Measurements from ENCODE around the gene MTFR1L.

DNA sequence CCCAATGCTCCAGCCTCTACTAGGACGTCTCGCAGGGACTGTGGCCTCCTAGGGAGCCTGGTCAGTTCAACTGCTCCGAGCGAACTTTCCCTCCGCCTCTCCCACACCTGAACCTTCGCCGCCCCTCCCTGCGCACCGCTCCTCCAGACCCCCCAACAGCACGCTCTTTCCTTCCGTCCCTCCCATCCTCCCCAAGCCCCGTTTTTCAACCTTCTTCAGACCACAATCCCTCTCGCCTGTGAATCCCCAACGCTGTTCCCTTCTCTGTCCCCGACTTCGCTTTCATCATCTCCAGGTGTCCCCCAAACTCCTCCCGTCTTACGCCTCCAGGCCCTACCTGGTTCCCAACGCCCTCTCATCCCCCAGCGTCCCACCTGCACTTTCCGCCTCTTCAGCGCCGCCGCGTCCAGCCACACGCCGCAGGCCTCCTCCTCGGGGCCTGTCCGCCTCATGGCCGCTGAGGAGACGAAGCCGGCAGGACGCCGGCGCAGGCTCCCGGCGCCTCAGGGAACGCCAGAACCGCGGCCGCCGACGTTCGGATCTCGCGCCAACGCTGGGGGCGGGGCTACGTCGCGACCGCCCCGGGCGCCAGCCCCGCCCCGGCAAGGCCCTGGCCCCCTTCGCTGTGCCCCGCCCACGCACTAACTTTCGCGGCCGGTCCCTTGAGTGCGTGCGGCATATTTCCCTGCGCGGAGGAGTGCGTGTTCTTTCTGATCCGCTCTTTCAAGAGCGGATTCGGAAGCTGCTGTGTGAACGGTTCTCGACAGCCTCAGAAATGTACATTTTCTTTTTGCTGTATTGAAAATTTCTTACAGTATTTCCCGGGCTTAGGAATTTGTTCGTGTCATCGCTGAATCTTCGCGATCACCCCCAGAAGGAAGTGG is 39.4 kb downstream of the MTFR1L start, which contains the start of gene AUNIP:
- TF ChIP-seq, protein P1, sequence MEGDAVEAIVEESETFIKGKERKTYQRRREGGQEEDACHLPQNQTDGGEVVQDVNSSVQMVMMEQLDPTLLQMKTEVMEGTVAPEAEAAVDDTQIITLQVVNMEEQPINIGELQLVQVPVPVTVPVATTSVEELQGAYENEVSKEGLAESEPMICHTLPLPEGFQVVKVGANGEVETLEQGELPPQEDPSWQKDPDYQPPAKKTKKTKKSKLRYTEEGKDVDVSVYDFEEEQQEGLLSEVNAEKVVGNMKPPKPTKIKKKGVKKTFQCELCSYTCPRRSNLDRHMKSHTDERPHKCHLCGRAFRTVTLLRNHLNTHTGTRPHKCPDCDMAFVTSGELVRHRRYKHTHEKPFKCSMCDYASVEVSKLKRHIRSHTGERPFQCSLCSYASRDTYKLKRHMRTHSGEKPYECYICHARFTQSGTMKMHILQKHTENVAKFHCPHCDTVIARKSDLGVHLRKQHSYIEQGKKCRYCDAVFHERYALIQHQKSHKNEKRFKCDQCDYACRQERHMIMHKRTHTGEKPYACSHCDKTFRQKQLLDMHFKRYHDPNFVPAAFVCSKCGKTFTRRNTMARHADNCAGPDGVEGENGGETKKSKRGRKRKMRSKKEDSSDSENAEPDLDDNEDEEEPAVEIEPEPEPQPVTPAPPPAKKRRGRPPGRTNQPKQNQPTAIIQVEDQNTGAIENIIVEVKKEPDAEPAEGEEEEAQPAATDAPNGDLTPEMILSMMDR (IDR thresholded peaks at IDR 0.05) = no peak
- no peak for TF ChIP-seq ZNF423 (CRISPR knock-in tag; IDR thresholded peaks at IDR 0.05)
- TF ChIP-seq ZNF232 (CRISPR knock-in tag; IDR thresholded peaks at IDR 0.05) = no peak; the same call in 1 of the 2 replicates
- no peak for TF ChIP-seq ERG (CRISPR knock-in tag; IDR thresholded peaks at IDR 0.05)
- TF ChIP-seq USF1 (CRISPR knock-in tag; IDR thresholded peaks at IDR 0.05) = 0 out of 2 replicates have a peak, but pooled peaks have one; percentile 31
- peak; percentile 97 for TF ChIP-seq FOXP1 (CRISPR knock-in tag; IDR thresholded peaks at IDR 0.05; ENCODE audit: borderline replicate concordance)
- TF ChIP-seq ZNF396 (CRISPR knock-in tag; IDR thresholded peaks at IDR 0.05; ENCODE audit: borderline replicate concordance) = no peak
- TF ChIP-seq ZNF317 (CRISPR knock-in tag; IDR thresholded peaks at IDR 0.05; ENCODE audit: borderline replicate concordance, low read depth) = no peak
- TF ChIP-seq ZNF263 (CRISPR knock-in tag; IDR thresholded peaks at IDR 0.05; ENCODE audit: low read depth) = no peak
- peak; percentile 80 for TF ChIP-seq TEAD4 (CRISPR knock-in tag; IDR thresholded peaks at IDR 0.05)
- no peak for TF ChIP-seq ZNF121 (CRISPR knock-in tag; IDR thresholded peaks at IDR 0.05)
- peak; percentile 82 for TF ChIP-seq FOXK1 (CRISPR knock-in tag; IDR thresholded peaks at IDR 0.05)
